HG02973 (cell line): Measurements from ENCODE around the gene COPZ1.
"Not testable (repeated sequence)": the region's sequence is repeated elsewhere in the genome, so short reads cannot be mapped to it uniquely, and the experiment has no call there.

Source experiments
- ATAC-seq: cut with Tn5 transposase; IDR thresholded peaks from one replicate; pipeline ENCODE4 v1.9.1; 2021; ENCODE audit warnings: moderate library complexity; ENCODE audit not compliant: unreplicated experiment

Gene COPZ1, protein sequence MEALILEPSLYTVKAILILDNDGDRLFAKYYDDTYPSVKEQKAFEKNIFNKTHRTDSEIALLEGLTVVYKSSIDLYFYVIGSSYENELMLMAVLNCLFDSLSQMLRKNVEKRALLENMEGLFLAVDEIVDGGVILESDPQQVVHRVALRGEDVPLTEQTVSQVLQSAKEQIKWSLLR

DNA sequence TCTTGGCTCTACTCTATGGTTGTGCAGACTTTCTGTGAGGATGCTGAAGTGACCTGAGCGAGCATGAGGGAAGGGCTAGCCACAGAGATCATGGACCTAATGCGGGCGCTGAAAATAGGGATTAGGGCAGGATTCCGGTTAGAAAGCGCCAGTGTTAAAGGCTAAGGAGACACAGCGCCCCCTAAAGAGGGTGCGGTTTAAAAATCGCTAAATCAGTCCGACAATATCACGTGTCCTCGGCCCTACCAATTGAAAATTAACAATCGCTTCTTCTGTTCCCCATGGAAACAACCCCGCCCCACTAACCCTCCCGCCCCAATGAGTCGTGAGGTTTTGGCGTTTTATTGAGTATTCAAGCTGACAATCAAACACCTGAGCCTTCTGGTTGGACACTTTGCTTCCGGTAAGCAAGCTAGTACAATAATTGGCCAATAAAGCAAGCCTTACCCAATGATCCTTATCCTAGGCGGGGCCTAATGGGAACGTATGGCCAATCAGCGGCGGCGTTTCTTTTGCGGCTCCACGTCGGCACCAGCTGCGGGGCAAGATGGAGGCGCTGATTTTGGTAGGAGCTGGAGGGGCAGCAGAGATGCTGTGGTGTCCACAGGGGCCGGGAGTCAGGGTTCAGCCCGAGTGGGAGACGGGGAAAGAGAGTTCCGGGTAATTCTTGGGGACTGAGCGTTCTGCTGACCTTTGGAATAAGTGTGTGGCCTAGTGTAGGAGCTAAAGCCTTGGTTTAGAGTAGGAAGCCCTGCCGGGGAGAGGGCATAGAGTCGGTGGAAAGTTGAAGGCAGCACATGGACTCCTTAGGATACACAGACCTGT is at the start of gene COPZ1:
TSS of gene COPZ1 (plus strand) at position 515 of the 825 bp plus-strand sequence. CDS start at position 548, 33 bp downstream.
- ATAC-seq: peak; percentile 99

DNA sequence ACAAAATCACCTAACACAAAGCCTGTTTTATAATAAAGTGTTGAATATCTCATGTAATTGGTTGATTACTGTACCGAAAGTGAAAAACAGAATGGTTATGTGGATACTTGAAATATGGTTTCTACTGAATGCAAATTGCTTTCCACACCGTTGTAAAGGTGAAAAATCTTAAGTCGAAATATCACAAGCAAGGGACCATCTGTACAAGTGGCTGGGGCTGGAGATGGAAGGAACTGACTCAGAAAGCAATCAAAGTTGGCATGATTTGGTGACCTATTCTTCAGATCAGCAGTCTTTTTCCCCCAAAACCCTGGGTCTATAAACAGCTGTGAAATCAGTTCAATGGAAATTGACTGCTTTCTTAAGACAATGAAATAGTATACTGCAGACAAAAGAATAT is 48.6 kb upstream of the COPZ1 start:
- no peak for ATAC-seq

DNA sequence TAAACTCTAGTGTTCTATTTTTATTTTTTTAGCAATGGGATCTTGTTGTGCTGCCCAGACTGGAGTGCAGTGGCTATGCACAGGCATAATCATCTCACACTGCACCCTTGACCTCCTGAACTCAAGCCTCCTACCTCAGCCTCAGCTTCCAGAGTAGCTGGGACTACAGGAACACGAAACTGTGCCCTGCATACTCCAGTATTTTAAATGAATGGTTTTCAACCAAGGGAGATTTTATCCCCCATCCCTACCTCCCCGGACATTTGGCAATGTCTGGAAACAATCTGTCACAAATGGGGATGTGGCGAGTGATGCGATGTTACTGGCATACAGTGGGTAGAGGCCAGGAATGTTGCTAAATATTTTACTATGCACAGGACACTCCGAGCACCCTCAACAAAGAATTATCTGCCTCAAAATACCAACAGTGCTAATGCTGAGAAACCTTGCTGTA is 47.1 kb upstream of the COPZ1 start:
- ATAC-seq: no peak

DNA sequence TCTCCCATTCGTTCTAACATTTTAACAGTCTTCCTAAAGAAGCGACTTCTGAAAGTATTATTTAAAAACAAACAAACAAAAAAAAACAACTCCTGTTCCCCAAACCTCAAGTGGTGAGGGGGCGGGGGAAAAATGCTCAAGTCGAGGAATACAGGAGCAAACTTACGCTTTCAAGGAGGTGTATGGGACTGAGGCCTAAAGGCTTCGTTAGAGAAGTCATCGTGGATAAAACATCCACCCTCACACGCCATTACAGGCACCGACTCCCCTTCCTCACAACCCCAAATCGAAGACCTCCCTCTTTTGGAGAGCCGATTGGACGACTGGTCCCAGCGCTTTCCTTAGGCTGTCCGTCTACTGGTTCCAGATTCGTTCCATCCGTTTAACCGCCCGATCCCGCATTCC is 45.7 kb upstream of the COPZ1 start:
- ATAC-seq: no peak

DNA sequence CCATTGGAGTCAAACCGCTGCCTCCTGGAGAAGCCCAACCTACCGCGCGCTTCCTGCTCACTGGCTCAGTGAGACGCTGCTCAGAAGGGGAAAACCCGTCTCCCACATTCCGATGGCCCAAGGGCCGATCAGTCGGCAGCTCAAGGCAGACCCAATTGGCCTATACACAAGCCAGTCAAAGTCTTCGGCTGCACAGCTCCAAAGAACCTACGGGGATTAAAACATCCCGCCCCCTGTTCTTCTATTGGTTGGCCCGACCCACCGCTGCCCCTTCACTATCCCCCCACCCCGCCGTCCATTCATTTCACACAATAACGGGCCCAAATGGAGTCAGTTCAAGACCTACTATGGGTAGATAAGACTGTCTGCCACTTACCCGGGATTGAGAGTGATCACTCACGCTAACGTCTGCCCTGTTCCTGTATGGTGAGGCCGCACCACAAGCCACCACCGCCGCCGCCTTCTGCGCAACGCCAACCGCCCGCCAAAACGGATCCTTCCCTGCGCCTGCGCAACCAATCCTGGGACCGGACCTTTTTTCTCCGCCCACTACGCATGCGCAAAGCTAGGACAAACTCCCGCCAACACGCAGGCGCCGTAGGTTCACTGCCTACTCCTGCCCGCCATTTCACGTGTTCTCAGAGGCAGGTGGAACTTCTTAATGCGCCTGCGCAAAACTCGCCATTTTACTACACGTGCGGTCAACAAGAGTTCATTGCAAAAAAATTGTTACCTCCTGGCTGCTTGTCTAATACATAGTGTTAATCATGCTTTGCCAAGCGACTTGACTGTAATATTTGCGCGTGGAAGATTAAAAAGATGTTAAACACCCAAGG is 45.1 kb upstream of the COPZ1 start, which contains the start of gene CBX5:
TSS of gene CBX5 (minus strand) at position 491 of the 836 bp plus-strand sequence. CDS start 22,472 bp downstream, outside the sequence.
- ATAC-seq: peak; percentile 69

DNA sequence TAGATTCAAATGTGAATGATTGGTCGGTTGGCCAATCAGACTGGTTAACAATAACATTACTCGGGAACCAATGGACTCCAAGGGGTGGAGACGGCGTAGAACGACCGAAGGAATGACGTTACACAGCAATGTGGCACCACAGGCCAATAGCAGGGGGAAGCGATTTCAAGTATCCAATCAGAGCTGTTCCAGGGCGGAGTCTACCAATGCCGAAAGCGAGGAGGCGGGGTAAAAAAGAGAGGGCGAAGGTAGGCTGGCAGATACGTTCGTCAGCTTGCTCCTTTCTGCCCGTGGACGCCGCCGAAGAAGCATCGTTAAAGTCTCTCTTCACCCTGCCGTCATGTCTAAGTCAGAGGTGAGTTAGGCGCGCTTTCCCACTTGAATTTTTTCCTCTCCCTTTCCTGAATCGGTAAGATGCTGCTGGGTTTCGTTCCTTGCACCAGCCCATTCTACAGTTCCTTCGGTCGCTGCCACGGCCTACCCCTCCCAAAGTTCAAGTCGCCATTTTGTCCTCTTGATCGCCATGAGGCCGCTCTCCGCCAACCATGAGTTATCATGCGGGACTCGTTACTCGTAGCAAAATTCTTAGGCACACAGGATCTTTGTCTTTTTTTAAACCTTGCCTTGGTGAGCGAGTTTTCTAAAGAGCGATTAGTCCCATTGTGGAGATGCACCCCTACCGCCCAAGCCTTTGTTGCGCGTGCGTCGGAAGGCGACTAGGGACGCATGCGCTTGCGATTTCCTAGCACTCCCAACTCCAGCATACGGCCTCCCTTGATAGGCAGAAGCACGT is 44.3 kb upstream of the COPZ1 start, which contains the start of gene HNRNPA1:
TSS of gene HNRNPA1 (plus strand) at position 259 of the 793 bp plus-strand sequence. CDS start at position 341, 82 bp downstream.
- peak; percentile 81 for ATAC-seq

DNA sequence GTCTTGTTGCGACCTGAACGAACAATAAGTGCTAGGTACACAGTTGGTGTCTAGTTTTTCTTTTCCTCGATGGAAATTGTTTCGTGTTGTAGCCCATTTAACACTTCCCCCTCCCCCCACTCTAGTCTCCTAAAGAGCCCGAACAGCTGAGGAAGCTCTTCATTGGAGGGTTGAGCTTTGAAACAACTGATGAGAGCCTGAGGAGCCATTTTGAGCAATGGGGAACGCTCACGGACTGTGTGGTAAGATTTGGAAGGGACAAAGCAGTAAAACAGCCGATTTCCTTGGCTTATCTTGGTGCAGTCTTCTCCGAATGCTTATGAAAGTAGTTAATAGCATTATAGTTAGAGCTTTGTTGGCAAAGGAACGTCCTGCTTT is 43.7 kb upstream of the COPZ1 start:
- not testable (repeated sequence) for ATAC-seq

DNA sequence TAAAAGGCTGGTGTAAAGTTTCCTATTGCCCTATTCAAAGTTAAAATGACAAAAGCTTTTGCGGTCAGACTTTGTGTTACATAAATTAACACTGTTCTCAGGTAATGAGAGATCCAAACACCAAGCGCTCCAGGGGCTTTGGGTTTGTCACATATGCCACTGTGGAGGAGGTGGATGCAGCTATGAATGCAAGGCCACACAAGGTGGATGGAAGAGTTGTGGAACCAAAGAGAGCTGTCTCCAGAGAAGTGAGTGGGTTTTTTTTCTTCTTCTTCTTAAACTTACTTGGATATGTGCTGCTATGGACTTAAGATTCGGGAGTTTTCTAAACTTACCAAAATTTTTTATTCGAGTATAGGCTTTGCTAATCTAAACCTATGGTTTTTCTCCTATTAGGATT is 43.2 kb upstream of the COPZ1 start:
- not testable (repeated sequence) for ATAC-seq

DNA sequence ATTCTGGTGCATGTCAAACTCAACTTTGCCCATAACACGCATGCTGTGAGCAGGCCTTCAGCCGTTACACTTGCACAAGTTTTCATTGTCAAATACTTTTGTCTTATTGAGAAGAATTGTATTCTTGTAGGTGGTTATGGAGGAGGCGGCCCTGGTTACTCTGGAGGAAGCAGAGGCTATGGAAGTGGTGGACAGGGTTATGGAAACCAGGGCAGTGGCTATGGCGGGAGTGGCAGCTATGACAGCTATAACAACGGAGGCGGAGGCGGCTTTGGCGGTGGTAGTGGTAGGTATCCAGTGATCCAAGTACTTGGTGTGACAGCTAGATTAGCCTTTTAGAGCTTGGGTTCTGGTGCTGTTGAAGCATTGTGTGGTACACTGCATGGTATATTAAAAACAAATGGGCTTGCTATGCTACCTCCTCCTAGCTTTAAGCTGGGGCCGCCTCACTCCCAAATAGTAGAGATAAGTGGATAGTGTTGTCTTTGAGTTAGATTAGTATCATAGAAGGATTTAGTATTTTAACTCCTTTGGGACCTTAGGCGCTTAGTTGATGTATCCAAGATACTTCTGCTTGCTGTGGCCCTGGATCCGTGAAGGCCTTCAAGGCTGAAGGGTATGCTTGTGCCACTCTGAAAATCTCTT is 41.9 kb upstream of the COPZ1 start:
- ATAC-seq: no peak

DNA sequence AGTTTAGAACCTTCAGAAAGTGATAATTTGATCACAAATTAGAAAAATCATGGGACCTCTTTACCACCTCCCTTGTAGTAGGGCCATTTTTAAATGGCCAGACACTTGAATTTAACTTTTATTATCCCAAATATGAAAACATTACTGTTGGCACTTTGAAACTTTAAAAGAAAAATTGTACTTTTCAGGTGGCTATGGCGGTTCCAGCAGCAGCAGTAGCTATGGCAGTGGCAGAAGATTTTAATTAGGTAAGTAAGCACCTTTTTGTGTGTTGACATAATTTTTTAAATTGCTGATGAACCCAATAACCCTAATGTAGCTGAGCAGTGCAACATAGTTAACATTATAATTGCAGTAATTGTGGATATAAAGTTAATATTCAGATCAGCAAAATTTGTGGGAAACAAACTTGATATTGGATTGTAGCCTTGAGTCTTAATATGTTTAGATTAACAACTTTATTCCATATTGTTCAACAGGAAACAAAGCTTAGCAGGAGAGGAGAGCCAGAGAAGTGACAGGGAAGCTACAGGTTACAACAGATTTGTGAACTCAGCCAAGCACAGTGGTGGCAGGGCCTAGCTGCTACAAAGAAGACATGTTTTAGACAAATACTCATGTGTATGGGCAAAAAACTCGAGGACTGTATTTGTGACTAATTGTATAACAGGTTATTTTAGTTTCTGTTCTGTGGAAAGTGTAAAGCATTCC is 40.7 kb upstream of the COPZ1 start:
- ATAC-seq: not testable (repeated sequence)

DNA sequence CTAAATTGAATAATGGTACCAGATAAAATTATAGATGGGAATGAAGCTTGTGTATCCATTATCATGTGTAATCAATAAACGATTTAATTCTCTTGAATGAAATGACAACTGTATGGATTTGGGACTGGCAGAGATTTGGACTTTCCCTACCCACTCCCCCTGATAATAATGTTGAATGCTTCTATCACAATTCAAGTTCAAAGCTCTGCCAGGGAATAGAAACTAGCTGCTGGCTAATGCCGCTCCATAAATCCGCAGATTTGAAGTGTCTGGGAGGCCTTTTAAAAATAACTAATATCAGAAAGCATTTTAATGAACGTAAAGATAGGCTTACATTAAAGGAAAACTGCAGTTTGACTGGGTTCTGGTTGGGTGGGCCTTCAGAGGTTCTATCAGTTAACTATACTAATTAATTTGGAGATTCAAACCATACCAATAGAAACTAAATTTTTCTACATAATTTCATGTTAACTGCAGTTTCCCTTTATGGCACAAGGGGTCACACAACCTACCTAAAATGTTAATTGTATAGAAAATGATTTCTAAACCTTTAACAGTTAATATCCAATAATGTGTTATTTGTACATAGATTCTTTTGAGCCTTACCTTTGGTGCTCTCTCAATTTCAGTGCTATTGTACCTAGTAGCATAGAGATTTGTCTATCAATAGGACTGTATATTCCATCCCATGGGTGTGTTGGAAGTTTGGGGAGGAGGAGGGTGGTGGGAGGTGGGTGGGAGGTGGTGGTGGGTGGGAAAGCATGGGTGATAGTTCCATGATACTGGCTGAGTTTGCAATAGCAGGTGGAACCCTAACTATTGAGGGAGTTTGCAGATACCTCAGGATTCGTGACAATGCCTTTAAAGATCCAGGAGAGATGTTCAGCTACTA is 39.5 kb upstream of the COPZ1 start:
- ATAC-seq: no peak

DNA sequence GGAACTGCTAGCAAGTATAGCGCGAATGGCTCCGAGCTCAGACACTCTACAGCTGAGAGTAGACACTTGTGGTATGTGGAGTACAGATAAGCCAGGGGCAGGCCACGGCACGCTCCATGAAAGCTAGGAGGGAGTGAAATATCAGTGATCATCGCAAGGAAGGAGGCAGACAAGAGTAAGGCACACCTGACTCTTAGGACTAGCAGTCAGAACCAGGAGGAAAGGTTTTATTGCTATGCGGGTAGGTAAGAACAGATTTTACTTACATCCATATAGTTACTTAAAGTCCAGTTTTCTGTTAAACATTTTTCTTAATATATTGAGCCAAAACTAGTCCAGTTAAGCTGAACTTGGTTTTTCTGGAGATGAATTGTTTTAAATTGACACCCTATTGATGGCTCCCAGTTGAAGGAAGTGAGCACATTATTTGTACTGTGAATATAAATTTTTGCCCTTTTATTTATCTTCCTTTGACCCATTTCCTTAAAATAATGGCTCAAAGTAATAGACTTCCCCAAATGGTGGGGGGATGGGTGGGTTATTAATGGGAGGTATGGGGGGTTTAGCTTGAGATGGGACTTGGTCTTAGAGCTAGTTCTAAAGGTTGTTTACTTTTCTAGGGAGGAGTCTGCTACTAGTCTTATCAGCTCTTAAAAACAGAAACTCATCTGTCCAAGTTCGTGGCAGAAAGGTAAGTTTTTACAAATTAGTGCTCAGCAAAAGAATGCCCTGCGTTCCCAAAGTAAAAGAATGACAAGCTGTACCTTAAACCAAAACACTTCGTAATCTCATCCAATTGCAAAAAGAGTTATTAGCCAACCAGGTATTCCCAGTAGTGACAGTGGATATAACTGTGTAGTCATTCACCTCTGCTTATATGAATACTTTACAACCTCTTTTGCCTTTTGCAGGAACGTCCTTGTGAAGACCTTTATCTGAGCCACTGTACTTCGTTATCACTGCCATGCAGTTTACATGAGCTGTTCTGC is 38.6 kb upstream of the COPZ1 start:
- ATAC-seq: no peak

DNA sequence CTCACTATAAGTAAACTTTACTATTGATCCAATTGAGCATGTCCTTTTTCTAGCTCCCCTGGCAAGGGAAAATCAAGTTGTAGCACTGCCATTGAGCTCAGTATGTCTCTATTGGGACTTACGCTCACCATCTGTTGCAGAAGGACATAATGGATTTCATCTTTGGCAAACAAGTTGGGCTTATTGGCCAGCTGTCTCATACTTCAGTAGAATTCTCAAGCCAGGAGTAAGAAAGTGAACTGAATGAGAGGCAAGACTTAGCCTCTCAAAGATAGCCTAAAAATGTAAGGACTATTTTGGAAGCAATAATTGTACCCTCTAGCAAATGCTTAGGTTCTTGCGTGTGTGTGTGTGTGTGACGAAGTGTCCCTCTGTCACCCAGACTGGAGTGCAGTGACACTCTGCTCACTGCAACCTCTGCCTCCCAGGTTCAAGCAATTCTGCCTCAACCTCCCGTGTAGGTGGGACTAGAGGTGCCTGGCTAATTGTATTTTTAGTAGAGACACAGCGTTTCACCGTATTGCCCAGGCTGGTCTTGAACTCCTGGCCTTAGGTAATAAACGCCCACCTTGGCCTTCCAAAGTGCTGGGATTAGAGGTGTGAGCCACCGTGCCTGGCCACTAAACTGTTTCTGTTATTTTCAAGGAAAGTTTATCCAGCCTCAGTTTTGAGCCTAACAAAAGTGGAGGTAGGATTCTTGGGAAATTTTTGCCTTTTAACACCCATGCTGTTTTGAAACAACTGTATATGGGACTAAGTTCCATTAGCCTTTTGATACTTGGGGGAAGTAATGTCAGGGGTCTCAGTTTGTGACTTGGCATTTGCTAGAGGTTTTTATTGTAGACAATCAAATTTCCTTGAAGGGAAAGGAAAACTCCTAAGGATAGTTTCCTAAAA is 37.4 kb upstream of the COPZ1 start:
- ATAC-seq: no peak

DNA sequence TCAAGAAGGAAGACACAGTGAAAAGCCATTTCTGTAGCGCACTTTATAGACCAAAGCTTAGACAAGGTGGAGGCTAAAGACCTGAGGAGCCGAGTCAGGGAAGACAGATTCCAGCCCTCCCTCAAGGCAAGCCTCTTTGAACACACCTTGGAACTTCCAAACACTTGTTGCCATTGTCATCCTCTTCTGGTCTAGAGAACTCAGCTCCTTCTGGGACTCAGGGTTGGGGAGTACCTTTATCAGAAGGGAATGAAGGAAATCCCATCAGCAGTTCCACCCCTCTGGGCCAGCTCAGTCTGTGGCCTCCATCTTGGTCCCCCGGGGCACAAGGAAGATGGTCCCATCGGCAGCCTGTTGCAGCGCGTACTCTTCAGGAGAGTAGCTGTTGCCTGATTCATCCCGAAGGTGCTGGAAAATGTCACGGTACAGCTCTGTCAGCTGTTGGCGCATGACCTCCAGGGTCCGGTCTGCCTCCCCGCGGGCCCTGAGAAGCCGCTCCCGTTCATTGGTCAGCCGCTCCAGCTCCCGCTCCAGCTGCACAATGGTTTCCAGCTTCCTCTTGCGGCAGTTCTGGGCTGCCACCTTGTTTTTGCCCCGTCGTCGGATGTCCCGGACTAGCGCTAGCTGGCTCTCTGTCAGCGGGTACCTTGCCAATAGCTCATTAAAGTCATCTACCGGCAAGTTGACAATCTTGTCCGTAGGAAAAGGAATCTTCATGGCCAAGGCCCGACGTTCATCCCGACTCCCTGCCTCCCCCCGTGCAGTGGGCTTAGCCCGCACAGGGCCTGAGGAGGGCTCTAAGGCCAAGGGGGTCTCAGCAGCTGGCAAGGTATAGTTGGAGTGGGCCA is 32.6 kb upstream of the COPZ1 start:
- ATAC-seq: no peak

DNA sequence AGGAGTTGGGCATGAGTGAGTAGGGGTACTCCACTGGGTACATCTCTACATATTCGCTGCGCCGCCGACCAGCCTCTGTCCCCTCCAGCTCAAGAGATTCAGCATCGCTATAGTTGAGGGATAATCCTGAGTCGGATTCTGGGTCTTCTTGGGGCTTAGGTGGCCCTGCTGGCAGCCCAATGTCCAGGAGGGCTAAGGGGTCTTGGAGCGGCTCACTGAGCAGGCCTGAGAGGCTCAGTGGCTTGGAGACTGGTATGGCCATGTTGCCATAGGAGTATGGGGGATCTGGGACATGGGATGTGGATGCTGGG is 32.0 kb upstream of the COPZ1 start:
- no peak for ATAC-seq
